Neural progenitor cell (in vitro differentiated cells): Measurements from ENCODE around the gene PPIA.

Source experiments
- EZH2 ChIP-seq: fragments of 200-600 bp; sonication (generic); IDR thresholded peaks from 2 replicates; pipeline ENCODE4 v1.6.1; 2017; ENCODE audit warnings: antibody characterized with exemption, mild to moderate bottlenecking, moderate library complexity
- EZH2phosphoT487 ChIP-seq: fragments of 200-600 bp; sonication (generic); IDR thresholded peaks from 2 replicates; pipeline ENCODE4 v1.6.1; 2017; ENCODE audit warnings: antibody characterized with exemption
- TF ChIP-seq, protein P1 (sequence below): fragments of 200-600 bp; sonication (generic); IDR thresholded peaks from 2 replicates; pipeline ENCODE4 v1.5.1; 2017; ENCODE audit warnings: antibody characterized with exemption, mild to moderate bottlenecking

GRCh38 chr7:44824894-44825526 lies 28.5 kb downstream of the PPIA start:
- TF ChIP-seq, protein P1, sequence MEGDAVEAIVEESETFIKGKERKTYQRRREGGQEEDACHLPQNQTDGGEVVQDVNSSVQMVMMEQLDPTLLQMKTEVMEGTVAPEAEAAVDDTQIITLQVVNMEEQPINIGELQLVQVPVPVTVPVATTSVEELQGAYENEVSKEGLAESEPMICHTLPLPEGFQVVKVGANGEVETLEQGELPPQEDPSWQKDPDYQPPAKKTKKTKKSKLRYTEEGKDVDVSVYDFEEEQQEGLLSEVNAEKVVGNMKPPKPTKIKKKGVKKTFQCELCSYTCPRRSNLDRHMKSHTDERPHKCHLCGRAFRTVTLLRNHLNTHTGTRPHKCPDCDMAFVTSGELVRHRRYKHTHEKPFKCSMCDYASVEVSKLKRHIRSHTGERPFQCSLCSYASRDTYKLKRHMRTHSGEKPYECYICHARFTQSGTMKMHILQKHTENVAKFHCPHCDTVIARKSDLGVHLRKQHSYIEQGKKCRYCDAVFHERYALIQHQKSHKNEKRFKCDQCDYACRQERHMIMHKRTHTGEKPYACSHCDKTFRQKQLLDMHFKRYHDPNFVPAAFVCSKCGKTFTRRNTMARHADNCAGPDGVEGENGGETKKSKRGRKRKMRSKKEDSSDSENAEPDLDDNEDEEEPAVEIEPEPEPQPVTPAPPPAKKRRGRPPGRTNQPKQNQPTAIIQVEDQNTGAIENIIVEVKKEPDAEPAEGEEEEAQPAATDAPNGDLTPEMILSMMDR, result no peak
- TF ChIP-seq EZH2 (no peak), EZH2phosphoT487 (no peak)
